GM20431 (cell line): Measurements from ENCODE around the gene ZNF197.
"Not testable (repeated sequence)": the region's sequence is repeated elsewhere in the genome, so short reads cannot be mapped to it uniquely, and the experiment has no call there.

ENCODE experiments used
- in situ Hi-C: fragments of 300-500 bp; cut with MseI, MboI; formaldehyde crosslinking; loops from one replicate; pipeline ENCODE4 v1.15.0; 2020; ENCODE audit warnings: low sequenced_read_pairs; ENCODE audit not compliant: unreplicated experiment

ZNF197 gene

DNA sequence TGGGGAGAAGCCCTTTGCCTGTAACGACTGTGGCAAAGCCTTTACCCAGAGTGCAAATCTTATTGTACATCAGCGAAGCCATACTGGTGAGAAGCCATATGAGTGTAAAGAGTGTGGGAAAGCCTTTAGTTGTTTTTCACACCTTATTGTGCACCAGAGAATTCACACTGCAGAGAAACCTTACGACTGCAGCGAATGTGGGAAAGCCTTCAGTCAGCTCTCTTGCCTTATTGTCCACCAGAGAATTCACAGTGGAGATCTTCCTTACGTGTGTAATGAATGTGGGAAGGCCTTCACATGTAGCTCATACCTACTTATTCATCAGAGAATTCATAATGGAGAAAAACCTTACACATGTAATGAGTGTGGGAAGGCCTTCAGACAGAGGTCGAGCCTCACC, 34.6 kb downstream of the ZNF197 start:
- in situ Hi-C loops = no loop called here

DNA sequence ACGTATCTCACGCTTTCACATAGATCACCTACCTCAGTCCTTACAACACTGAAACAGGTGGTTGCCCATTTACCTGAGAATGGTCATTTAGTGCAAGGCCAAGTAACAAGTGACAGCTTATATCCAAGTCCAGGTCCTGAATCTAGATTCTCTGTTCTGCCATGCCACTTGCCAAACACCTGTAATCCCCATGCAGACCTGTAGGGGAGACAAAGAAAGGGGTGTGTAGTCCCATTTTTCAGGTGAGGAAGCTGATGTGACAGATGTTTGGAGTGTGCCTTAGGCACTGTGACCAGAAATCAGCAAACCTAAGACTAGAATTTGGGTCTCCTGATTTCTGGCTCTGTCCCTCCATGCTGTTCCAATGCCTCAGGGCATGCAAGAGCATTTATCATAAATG, 36.4 kb downstream of the ZNF197 start:
- in situ Hi-C loops = no loop called here

DNA sequence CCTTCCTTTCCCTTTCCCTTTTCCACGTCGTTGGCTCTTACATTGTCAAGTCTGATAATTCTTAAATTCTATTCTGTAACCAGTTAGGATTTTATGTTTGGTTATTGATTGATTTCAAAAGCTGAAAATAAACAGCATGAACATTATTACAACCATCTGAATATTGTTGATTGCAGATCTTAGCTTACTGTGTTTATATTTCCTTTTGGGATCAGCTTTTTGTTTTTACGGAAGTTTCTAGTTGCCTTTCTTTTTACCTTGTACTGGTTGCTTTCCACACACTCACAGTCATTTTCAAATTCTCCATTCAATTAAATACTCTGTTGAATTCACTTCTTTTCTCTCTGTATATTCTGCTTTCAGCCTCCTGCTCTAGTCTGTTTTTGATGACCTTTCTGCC, 40.3 kb downstream of the ZNF197 start:
- in situ Hi-C loops = no loop called here

DNA sequence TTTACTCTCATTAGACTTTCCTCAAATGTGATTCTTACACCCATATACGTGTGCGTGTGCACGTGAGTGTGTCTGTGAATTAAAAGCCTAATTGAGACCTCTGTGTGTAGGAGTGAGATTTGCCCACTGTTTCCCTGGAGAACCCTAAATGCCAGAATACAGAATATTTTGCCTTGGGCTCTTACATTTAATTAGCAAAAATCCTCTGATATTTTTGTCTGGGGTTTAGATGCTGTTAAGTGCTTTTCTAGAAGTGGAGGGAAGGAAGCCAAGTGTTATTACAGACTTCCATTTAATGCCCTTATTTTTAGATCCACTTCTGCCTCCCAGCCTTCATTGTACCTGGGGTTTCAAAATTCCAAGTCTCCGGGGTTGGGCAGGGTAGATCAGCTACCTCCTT, 41.5 kb downstream of the ZNF197 start:
- in situ Hi-C loops = no loop called here

DNA sequence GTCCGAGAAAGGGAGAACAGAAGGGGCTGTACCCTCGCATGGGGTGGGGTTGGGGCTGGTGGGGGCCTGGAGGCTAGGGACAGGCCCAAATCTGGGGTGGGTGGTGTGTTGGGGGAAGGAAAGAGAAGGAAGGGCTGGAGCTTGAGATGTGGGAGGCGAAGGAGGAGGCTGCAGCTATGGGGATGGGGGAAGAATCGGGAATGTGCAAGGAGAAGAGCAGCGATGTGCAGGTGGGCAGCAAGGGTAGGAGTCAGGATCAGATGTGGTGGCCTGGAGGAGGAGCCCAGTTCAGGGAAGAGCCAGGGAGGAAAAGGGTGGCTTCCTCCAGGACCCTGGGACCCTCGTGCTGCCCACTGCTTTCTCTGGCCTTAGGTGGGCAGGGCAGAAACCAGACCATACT, 44.9 kb downstream of the ZNF197 start:
- in situ Hi-C loops = no loop called here

DNA sequence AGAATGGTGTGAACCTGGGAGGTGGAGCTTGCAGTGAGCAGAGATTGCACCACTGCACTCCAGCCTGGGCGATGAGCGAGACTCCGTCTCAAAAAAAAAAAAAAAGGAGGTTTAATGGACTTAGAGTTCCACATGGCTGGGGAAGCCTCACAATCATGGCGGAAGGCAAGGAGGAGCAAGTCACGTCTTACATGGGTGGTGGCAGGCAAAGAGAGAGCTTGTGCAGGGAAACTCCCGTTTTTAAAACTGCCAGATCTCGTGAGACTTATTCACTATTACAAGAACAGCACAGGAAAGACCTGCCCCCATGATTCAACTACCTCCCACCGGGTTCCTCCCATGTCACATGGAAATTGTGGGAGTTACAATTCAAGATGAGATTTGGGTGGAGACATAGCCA, 48.6 kb downstream of the ZNF197 start:
- in situ Hi-C loops = not testable (repeated sequence)

DNA sequence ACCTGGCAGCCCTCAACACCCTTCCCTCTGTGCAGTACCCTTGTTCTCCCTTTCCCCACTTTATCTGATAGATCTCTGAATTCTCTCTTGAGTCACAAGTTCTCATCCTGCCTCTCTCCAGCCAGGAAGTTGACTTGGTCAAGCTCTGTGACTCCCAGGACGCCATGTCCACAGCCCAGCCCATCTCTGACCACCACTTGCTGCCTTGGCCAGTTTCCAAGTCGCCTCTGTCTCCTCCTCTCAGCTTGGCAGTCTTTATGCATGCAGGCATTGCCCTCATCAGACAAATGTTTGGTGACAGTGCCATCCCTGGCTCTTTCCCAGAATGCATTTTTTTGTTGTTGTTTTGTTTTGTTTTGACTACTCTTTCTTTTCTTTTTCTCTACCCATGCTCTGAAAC, 49.4 kb downstream of the ZNF197 start:
- in situ Hi-C loops = no loop called here

DNA sequence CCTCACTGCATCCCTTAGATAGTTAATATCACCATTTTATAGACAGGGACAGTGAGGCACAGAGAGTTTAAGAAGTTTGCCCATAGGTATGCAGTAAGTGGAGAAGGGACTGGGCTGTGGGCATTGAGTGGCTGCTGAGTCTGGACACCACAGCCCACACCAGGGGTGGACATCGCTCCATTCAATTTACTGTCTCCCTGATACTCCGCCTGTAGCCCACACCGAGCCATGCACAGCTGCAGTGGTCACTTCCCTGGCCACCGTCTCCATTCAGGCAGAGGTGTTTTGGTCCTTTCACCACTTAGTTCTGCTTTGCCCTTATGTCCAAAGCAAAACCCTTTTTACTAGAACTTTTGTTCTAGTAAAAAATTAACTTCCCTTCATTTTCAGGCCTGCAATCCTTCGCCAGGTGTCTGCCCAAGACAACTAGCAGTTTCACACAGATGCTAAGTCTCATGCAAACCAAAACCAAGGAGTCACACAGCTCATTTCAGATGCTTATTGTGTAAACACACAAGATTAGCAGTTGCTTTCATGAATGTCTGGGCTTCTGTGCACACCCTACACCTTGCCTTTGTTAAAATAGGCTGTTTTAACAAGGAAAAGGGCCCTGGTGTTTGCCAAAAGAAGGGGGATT, 53.8 kb downstream of the ZNF197 start:
- in situ Hi-C loops = no loop called here

DNA sequence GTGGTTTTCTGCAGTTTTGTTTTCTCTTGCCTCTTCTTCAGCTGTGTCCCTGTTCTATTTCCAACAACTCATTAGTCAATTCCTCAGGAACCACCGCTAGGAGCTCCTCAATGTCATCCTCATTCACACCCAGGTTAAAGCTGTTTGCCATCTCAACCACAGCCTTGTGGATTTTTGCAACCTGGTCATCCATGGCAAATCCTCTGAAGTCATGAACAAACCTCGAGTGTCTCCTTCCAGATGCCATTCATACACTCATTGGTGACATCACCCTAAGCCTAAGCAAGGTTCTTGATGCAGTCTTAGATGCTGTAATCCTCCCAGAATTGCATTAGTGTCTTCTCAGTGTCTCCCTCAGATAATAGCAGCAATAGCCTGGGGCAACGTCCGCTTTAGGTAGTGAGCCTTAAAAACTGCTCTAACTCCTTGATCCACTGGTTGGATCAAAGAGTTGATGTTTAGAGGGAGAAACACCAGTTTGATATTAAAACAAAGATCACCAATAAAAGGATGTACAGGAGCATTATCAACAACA, 56.2 kb downstream of the ZNF197 start:
- in situ Hi-C loops = no loop called here

DNA sequence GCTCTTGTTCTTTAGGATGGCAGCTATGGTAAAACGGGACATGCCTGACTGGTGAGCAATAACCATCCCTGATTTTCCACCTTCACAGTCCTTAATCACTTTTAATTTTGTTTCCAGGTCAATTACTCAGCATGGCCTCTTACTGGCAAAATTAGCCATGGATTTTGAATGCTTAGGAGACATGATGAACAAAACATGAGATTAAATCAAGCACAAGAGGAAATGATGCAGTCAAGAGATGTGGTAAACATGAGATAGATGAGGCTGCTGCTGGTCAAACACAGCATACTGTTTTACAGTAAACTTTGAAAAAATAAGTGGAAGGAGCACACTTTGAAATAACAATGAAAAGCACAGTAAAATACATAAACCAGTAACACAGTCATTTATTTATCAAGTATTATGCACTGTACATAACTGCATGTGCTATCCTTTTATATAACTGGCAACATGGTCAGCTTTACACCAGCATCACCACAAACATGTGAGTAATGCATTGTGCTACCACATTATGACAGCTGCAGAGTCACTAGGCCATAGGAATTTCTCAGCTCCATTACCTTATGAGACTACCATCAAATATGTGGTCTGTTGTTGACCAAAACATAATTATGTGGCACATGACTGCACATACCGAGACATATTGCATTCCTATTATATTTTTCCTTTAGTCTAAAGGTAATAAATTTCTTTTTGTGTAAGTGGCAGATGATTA, 57.5 kb downstream of the ZNF197 start:
- in situ Hi-C loops = no loop called here

DNA sequence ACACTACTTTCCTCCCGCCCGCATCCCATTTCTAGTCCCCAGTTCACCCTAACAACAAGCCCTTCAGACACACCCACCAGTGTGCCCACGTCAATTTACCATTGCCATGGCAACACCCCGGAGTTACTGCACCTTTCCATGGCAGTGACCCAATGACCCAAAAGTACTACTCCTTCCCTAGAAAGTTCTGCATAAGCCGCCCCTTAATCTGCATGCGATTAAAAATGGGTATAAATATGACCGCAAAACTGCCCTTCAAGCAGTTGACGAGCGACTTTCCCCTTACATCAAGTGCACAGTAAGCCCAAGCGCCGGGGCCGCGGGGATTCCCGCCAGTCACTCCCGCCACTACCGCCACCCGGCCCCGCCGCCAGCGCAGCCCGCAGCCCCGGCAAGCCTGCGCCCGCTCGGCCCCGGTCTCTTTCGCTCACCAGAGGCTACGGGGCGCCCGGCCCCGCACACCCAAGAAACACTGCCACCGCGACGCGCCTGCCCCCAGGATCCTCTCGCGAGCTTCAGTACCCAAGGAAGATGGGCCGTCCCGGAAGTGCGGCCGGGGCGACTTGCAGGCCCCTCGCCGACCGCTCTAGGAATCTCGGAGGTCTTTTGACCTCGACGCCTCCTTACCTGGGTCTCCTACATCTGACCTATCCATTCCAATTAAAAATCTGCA, 60.4 kb downstream of the ZNF197 start:
- in situ Hi-C loops = no loop called here

DNA sequence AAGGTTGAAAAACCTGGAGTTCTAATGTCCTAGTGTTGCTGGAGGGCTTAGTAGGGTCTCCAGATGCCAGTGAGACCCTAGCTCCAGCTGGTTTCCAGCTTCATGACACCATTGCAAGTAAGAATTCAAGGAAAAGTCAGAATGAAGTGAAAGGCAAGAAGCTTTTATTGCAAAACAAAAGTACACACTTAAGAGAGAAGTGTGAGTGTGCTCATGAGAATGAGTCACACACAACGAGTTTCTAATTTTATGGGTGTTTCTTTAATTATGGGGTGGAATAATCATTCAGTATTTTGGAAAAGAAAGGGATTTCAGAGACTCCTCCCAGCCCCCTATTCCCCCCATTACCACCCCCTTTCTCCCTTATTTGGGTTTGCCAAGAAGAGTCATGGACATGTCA, 63.1 kb downstream of the ZNF197 start:
- in situ Hi-C loops = no loop called here
